Lung (tissue), 13 donors: ENCODE results near the gene RGPD8. TPM values are rescaled to one million over a fixed set of nuclear protein-coding genes. Genes with fewer than 3 reads are reported as not detected.

Experiments
- ATAC-seq: fragments of 200-7000 bp; cut with Tn5 transposase; one replicate; pipeline ENCODE4 v1.9.1; 2020; ENCODE audit warnings: moderate number of reproducible peaks; ENCODE audit not compliant: insufficient read depth, low FRiP score
- DNase-seq, 3 donors: peaks; one replicate each; pipeline ENCODE4 v3.0.0-alpha.2; 2013 to 2017
- H3K27ac ChIP-seq, 2 donors: one replicate each; pipeline ENCODE4 v1.5.1; 2013; ENCODE audit warnings: mild to moderate bottlenecking in 2 of 2, moderate library complexity in 2 of 2, control low read depth in 1 of 2, inconsistent platforms in 1 of 2, low read depth in 1 of 2, low read length in 1 of 2
- H3K27me3 ChIP-seq, 3 donors: one replicate each; pipeline ENCODE4 v1.5.1; 2013; ENCODE audit warnings: low read length in 2 of 3; ENCODE audit not compliant: control insufficient read depth in 3 of 3, insufficient read depth in 3 of 3
- H3K36me3 ChIP-seq, 4 donors: one replicate each; pipeline ENCODE4 v1.5.1; 2013; ENCODE audit warnings: low read length in 4 of 4, mild to moderate bottlenecking in 1 of 4, moderate library complexity in 1 of 4; ENCODE audit not compliant: control insufficient read depth in 4 of 4, insufficient read depth in 4 of 4
- H3K4me1 ChIP-seq, 5 donors: one replicate each; pipeline ENCODE4 v1.5.1; 2013; ENCODE audit warnings: low read length in 5 of 5, mild to moderate bottlenecking in 2 of 5, moderate library complexity in 1 of 5; ENCODE audit not compliant: control insufficient read depth in 5 of 5, insufficient read depth in 5 of 5
- H3K4me3 ChIP-seq: one replicate; pipeline ENCODE4 v1.5.1; 2013; ENCODE audit warnings: mild to moderate bottlenecking, control low read depth, moderate library complexity
- H3K9ac ChIP-seq, 2 donors: one replicate each; pipeline ENCODE4 v1.5.1; 2013; ENCODE audit warnings: low read length in 2 of 2, control low read depth in 1 of 2; ENCODE audit not compliant: insufficient read depth in 1 of 2
- H3K9me3 ChIP-seq, 4 donors: one replicate each; pipeline ENCODE4 v1.5.1; 2013; ENCODE audit warnings: low read length in 3 of 4, mild to moderate bottlenecking in 1 of 4, moderate library complexity in 1 of 4; ENCODE audit not compliant: control insufficient read depth in 4 of 4, insufficient read depth in 3 of 4
- CTCF ChIP-seq: IDR thresholded peaks from 2 replicates; pipeline ENCODE4 v1.5.1; 2012; ENCODE audit warnings: mild to moderate bottlenecking; ENCODE audit errors: control extremely low read depth, extremely low read depth
- WGBS, 2 donors: extraction: QIAGEN DNeasy Blood & Tissue Kit; methylation state at CpG; one replicate each; pipeline ENCODE4 v1.1.7; 2013; 5-methylcytosine and 5-hydroxymethylcytosine counted together
- polyA plus RNA-seq, 2 donors: library from polyadenylated mRNA; stranded (reverse); fragments of 200-250 nt; gene quantifications; one replicate each; pipeline ENCODE4 v1.2.1, GENCODE V29; 2013
- small RNA-seq: library from RNA; depleted of rRNA; stranded (forward); fragments of <200 nt; gene quantifications from one replicate; pipeline ENCODE3, GENCODE V24; 2014; ENCODE audit warnings: low replicate concordance
- total RNA-seq, 2 donors: library from RNA; depleted of rRNA in 1 of 2; stranded (reverse); fragments of >200 nt in 1 of 2; gene quantifications; one replicate each; pipeline ENCODE4 v1.2.1, GENCODE V29; 2014 to 2021
- donor health status: control.
- donor health status: control.
- donor health status: Bipolar disorder and iron deficiency.
- donor health status: healthy.
- donor health status: DM: yes; HTN: yes; CAD: no.

RGPD8 gene
- total and polyA plus RNA-seq, 4 donors = 0.81 to 51.1 (median 6.1) TPM

- DNase-seq (no peak), ATAC-seq (no peak)
- no peak for TF ChIP-seq CTCF
- H3K36me3 ChIP-seq = peaks cover 11 to 21% (median 13%) of the 10 kb centered on the region in 4 donors
- no peak overlapping the region for H3K4me3 ChIP-seq
- H3K9ac ChIP-seq = no peak overlapping the region
- H3K9me3 ChIP-seq = peaks cover 0 to 1% (median 0%) of the 10 kb centered on the region in 4 donors
- no peaks in the 10 kb centered on the region for H3K4me1 ChIP-seq
- no peak overlapping the region for H3K27ac ChIP-seq
- no peaks in the 10 kb centered on the region for H3K27me3 ChIP-seq
- 87 to 90% methylated on average over 5 of the region's 5 CpGs for WGBS, 2 donors
Observed at GRCh38 chr2:112332123-112332696, 101.2 kb downstream of the RGPD8 start.

- no peaks in the 10 kb centered on the region for H3K4me1 ChIP-seq
- H3K27me3 ChIP-seq = no peaks in the 10 kb centered on the region
- H3K9me3 ChIP-seq = peaks cover 0 to under 1% (median 0%) of the 10 kb centered on the region in 4 donors
- 97 to 99% methylated on average over 3 of the region's 3 CpGs for WGBS, 2 donors
- H3K36me3 ChIP-seq = peaks cover 9 to 28% (median 12%) of the 10 kb centered on the region in 4 donors
- H3K27ac ChIP-seq = no peak overlapping the region
- H3K4me3 ChIP-seq = no peak overlapping the region
- TF ChIP-seq CTCF = no peak
- no peak overlapping the region for H3K9ac ChIP-seq
- DNase-seq (no peak), ATAC-seq (no peak)
Observed at GRCh38 chr2:112322919-112323318, 110.5 kb downstream of the RGPD8 start.

- H3K4me3 ChIP-seq = no peak overlapping the region
- no peaks in the 10 kb centered on the region for H3K9me3 ChIP-seq
- H3K27ac ChIP-seq = no peak overlapping the region
- no peak for DNase-seq
- H3K27me3 ChIP-seq = no peaks in the 10 kb centered on the region
- WGBS, 2 donors = 92 to 94% methylated on average over 3 of the region's 3 CpGs
- H3K4me1 ChIP-seq = no peaks in the 10 kb centered on the region
- no peak overlapping the region for H3K9ac ChIP-seq
- H3K36me3 ChIP-seq = peaks cover 5 to 22% (median 9%) of the 10 kb centered on the region in 4 donors
- no peak for ATAC-seq
- TF ChIP-seq CTCF = no peak
Observed at GRCh38 chr2:112321375-112322320, 111.8 kb downstream of the RGPD8 start.

Small RNA genes lying within 50 kb of the gene (small RNA-seq; reads per million reads assigned to genes)
- not detected for gene AC115115.1

Other genes starting within 250 kb of the RGPD8 start
- 10 to 100 TPM in 1 of 2 donors, 1 to 10 TPM in 1; 6.5 to 24.9 TPM for gene ZC3H8, start 178.6 kb downstream of the RGPD8 start, total RNA-seq
- gene ZC3H8, start 178.6 kb downstream of the RGPD8 start, polyA plus RNA-seq = 1 to 10 TPM; 2.1 to 4.1 TPM
- 10 to 100 TPM in 1 of 2 donors, 1 to 10 TPM in 1; 9.6 to 15.5 TPM for gene ZC3H6, start 158.0 kb downstream of the RGPD8 start, total RNA-seq
- 1 to 10 TPM; 1.1 to 3.5 TPM for gene ZC3H6, start 158.0 kb downstream of the RGPD8 start, polyA plus RNA-seq
- gene TTL, start 48.5 kb upstream of the RGPD8 start, total RNA-seq = 10 to 100 TPM; 31.2 to 32.8 TPM
- gene TTL, start 48.5 kb upstream of the RGPD8 start, polyA plus RNA-seq = 10 to 100 TPM; 12.5 to 14.3 TPM
- 10 to 100 TPM; 20.9 to 26.4 TPM for gene POLR1B, start 108.8 kb upstream of the RGPD8 start, total RNA-seq
- gene POLR1B, start 108.8 kb upstream of the RGPD8 start, polyA plus RNA-seq = 1 to 10 TPM; 4.9 to 9.4 TPM
- 10 to 100 TPM in 1 of 2 donors, 1 to 10 TPM in 1; 3.0 to 46.6 TPM for gene CHCHD5, start 151.0 kb upstream of the RGPD8 start, total RNA-seq
- gene CHCHD5, start 151.0 kb upstream of the RGPD8 start, polyA plus RNA-seq = 10 to 100 TPM; 43.4 to 45.5 TPM
- 10 to 100 TPM; 34.8 to 51.4 TPM for gene SLC20A1, start 212.3 kb upstream of the RGPD8 start, total RNA-seq
- 10 to 100 TPM; 26.2 to 42.3 TPM for gene SLC20A1, start 212.3 kb upstream of the RGPD8 start, polyA plus RNA-seq